ENCODE results near the gene KCNB1.

DNA sequence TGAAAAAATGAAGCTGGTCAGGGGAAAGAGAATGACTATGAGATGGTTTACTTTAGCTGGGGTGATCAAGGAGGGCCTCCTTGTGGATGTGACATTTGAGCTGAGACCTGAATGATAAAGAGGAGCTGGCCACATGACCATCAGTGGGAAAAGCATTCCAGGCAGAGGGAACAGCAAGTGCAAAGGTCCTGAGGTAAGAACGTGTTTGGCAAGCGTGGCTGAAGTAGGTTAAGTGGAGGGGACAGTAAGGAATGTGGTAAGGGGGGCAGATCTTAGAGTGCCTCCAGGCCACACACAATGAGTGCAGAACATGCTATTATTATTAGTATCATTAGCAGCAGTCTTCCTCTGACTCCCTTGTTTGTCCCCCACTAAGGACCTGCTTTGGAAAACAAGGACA lies 92.6 kb downstream of the KCNB1 start:
- no peak for TF ChIP-seq EZH2 (IDR thresholded peaks at IDR 0.05; ENCODE audit: insufficient read depth, poor library complexity, severe bottlenecking)
- TF ChIP-seq EZH2phosphoT487 (IDR thresholded peaks at IDR 0.05; ENCODE audit: insufficient read depth, low read depth): no peak
